ENCODE data around the gene FUZ.

DNA sequence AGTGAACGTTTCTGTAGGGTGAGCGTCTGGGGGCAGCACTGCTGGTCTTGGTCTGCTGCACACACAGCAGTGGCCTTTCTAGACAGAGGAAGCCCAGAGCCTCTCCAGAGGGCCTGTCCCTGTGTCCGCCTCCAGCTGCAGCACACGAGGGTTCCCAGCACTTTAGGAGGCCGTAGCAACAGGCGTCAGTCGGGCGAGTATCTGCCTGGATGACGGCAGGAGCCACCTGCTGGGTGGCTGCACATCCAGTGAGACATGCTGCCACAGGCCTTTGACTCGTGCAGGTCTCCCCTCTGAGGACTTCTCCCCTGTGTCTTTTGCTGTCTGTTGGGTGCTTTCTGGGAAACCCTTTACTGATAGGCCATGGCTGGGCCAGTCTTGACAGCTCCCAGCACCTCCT lies 24.2 kb downstream of the FUZ start:
- TF ChIP-seq ZBTB48 (tag by site-specific recombination; IDR thresholded peaks at IDR 0.05) (no peak), TCF7L2 (IDR thresholded peaks at IDR 0.05; ENCODE audit: borderline replicate concordance, low read depth, low read length) (no peak), ZNF114 (tag by site-specific recombination; IDR thresholded peaks at IDR 0.05) (no peak), ZNF37A (tag by site-specific recombination; IDR thresholded peaks at IDR 0.05) (no peak), KLF1 (tag by site-specific recombination; IDR thresholded peaks at IDR 0.05) (no peak)
- TF ChIP-seq, protein P1, sequence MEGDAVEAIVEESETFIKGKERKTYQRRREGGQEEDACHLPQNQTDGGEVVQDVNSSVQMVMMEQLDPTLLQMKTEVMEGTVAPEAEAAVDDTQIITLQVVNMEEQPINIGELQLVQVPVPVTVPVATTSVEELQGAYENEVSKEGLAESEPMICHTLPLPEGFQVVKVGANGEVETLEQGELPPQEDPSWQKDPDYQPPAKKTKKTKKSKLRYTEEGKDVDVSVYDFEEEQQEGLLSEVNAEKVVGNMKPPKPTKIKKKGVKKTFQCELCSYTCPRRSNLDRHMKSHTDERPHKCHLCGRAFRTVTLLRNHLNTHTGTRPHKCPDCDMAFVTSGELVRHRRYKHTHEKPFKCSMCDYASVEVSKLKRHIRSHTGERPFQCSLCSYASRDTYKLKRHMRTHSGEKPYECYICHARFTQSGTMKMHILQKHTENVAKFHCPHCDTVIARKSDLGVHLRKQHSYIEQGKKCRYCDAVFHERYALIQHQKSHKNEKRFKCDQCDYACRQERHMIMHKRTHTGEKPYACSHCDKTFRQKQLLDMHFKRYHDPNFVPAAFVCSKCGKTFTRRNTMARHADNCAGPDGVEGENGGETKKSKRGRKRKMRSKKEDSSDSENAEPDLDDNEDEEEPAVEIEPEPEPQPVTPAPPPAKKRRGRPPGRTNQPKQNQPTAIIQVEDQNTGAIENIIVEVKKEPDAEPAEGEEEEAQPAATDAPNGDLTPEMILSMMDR (tag by site-specific recombination; IDR thresholded peaks at IDR 0.05): no peak
- TF ChIP-seq, protein P2, sequence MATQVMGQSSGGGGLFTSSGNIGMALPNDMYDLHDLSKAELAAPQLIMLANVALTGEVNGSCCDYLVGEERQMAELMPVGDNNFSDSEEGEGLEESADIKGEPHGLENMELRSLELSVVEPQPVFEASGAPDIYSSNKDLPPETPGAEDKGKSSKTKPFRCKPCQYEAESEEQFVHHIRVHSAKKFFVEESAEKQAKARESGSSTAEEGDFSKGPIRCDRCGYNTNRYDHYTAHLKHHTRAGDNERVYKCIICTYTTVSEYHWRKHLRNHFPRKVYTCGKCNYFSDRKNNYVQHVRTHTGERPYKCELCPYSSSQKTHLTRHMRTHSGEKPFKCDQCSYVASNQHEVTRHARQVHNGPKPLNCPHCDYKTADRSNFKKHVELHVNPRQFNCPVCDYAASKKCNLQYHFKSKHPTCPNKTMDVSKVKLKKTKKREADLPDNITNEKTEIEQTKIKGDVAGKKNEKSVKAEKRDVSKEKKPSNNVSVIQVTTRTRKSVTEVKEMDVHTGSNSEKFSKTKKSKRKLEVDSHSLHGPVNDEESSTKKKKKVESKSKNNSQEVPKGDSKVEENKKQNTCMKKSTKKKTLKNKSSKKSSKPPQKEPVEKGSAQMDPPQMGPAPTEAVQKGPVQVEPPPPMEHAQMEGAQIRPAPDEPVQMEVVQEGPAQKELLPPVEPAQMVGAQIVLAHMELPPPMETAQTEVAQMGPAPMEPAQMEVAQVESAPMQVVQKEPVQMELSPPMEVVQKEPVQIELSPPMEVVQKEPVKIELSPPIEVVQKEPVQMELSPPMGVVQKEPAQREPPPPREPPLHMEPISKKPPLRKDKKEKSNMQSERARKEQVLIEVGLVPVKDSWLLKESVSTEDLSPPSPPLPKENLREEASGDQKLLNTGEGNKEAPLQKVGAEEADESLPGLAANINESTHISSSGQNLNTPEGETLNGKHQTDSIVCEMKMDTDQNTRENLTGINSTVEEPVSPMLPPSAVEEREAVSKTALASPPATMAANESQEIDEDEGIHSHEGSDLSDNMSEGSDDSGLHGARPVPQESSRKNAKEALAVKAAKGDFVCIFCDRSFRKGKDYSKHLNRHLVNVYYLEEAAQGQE (tag by site-specific recombination; IDR thresholded peaks at IDR 0.05): no peak

Data from HEK293 (cell line).